Measurements from ENCODE around the gene ZDHHC14. TPM values are rescaled to one million over a fixed set of nuclear protein-coding genes. Genes with fewer than 3 reads are reported as not detected.

ZDHHC14 gene
- total RNA-seq, 6 experiments from 2014 or later, result 5.2 to 6.7 (median 6.0) TPM

DNA sequence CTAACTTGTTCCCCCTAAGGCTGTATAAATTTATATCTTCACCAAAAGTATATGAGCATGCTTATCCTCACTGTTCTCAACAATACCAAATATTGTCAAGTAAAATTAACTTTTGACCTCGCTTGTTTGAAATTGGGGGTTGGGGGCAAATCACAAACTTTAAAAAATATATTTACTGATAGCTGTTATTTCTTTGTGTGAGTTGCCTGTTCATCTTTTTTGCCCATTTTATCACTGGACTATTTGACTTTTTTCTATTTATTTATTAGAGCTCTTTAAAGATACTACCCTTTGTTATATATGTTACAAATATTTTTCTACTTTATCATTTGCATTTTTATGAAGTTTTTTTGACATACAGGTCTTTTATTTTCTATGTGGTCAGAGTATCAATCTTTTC, 187.7 kb downstream of the ZDHHC14 start:
- H3K4me1 Mint-ChIP-seq (ENCODE audit: low read depth), result no peaks in the 10 kb centered on the region
- no peak for DNase-seq
- no peaks in the 10 kb centered on the region for H3K9me3 Mint-ChIP-seq
- H3K36me3 Mint-ChIP-seq (ENCODE audit: low read depth), result no peaks in the 10 kb centered on the region
- no peaks in the 10 kb centered on the region; the same call in 1 of the 2 replicates for H3K27me3 Mint-ChIP-seq (ENCODE audit: insufficient read depth)
- no peak overlapping the region for H3K27ac Mint-ChIP-seq
- TF ChIP-seq, protein P1, sequence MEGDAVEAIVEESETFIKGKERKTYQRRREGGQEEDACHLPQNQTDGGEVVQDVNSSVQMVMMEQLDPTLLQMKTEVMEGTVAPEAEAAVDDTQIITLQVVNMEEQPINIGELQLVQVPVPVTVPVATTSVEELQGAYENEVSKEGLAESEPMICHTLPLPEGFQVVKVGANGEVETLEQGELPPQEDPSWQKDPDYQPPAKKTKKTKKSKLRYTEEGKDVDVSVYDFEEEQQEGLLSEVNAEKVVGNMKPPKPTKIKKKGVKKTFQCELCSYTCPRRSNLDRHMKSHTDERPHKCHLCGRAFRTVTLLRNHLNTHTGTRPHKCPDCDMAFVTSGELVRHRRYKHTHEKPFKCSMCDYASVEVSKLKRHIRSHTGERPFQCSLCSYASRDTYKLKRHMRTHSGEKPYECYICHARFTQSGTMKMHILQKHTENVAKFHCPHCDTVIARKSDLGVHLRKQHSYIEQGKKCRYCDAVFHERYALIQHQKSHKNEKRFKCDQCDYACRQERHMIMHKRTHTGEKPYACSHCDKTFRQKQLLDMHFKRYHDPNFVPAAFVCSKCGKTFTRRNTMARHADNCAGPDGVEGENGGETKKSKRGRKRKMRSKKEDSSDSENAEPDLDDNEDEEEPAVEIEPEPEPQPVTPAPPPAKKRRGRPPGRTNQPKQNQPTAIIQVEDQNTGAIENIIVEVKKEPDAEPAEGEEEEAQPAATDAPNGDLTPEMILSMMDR (IDR thresholded peaks at IDR 0.05), result no peak
- no peak overlapping the region for H3K4me3 Mint-ChIP-seq

DNA sequence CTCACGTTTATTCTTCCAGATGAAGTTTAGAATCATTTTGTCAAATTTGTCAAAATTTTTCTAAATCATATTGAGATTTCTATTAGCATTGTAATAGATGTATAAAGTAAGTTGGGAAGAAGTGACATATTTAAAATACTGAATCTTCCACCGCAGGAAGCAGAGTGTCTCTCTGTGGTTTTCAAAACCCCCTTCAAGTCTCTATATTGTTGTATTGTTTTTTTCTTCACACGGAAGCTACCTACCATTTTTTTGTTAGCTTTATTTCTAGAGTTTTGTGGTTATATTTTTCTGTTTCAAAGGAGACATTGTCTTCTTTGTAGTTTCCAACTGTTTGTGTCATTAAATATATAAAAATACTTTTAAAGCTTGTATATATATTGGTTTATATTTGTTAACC, 188.6 kb downstream of the ZDHHC14 start:
- Mint-ChIP-seq H3K9me3 (no peaks in the 10 kb centered on the region), H3K36me3 (ENCODE audit: low read depth) (no peaks in the 10 kb centered on the region), H3K27me3 (ENCODE audit: insufficient read depth) (no peaks in the 10 kb centered on the region; the same call in 1 of the 2 replicates), H3K27ac (no peak overlapping the region), H3K4me3 (no peak overlapping the region), H3K4me1 (ENCODE audit: low read depth) (no peaks in the 10 kb centered on the region)
- DNase-seq, result no peak
- TF ChIP-seq, protein P1 (IDR thresholded peaks at IDR 0.05), result no peak

DNA sequence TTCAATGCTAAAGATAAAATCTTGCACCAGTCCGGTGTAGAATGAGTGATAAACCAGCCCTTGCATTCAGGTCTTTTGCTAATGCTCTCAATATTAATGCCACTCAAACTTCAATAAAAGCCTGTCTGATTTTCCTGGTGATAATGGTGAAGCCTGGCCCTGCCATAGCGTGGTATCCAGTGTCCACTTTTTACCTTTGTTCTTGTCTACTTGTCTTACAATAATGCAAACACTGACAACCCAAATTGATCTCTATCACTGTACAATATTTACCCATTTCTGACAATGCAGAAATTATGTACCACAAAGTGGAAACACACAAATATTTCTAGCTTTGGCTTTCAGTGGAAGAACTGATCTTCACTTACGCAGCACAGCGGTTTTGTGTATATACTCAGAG, 189.1 kb downstream of the ZDHHC14 start:
- TF ChIP-seq, protein P1 (IDR thresholded peaks at IDR 0.05), result no peak
- Mint-ChIP-seq H3K4me3 (no peak overlapping the region), H3K4me1 (ENCODE audit: low read depth) (no peaks in the 10 kb centered on the region), H3K9me3 (no peaks in the 10 kb centered on the region), H3K36me3 (ENCODE audit: low read depth) (no peaks in the 10 kb centered on the region), H3K27ac (no peak overlapping the region), H3K27me3 (ENCODE audit: insufficient read depth) (no peaks in the 10 kb centered on the region; the same call in 1 of the 2 replicates)
- DNase-seq, result no peak

DNA sequence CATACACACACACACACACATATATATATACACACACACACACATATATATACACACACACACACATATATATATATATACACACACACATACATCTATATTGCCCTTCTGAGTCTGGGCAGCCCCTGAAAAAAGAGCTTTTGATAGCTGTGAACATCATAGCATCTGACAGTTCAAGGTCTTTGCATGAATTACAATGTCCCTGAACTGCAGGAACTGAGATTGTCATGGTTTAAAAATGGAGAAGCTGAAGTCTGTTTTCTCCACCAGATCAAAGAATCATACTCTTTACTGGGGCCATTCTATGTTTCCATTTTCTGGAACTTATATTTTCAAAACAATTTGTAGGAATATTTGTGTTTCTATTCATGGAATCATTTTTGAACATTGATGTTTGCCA, 189.8 kb downstream of the ZDHHC14 start:
- no peak overlapping the region for H3K4me3 Mint-ChIP-seq
- TF ChIP-seq, protein P1 (IDR thresholded peaks at IDR 0.05), result no peak
- no peak overlapping the region for H3K27ac Mint-ChIP-seq

DNA sequence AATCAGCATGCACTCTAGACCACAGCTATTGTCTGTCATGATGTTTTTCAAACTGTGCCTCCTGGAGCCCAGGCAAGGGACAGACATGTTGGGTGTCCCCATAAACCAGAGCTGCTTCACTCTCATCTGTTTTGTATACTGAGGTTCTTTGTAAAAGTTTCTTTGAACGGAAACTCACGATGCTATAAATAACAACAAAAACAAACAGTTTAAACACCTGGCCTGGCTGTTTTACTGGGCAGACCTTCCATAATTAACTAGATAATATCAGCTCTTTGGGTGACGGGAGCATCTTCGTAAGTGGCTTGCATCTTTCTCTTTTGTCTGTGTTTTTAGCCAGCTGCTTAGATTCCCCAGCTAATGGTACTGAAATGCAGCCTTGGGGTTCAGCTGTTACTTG, 190.3 kb downstream of the ZDHHC14 start:
- Mint-ChIP-seq H3K4me1 (ENCODE audit: low read depth) (no peaks in the 10 kb centered on the region), H3K27me3 (ENCODE audit: insufficient read depth) (no peaks in the 10 kb centered on the region; the same call in 1 of the 2 replicates), H3K9me3 (no peaks in the 10 kb centered on the region), H3K27ac (no peak overlapping the region), H3K36me3 (ENCODE audit: low read depth) (no peaks in the 10 kb centered on the region), H3K4me3 (no peak overlapping the region)
- TF ChIP-seq, protein P1 (IDR thresholded peaks at IDR 0.05), result no peak
- no peak for DNase-seq

More for the DNA sequence above, 189.8 kb downstream of the ZDHHC14 start:
- Mint-ChIP-seq H3K9me3 (no peaks in the 10 kb centered on the region), H3K36me3 (ENCODE audit: low read depth) (no peaks in the 10 kb centered on the region), H3K4me1 (ENCODE audit: low read depth) (no peaks in the 10 kb centered on the region), H3K27me3 (ENCODE audit: insufficient read depth) (no peaks in the 10 kb centered on the region; the same call in 1 of the 2 replicates)
- DNase-seq, result no peak

DNA sequence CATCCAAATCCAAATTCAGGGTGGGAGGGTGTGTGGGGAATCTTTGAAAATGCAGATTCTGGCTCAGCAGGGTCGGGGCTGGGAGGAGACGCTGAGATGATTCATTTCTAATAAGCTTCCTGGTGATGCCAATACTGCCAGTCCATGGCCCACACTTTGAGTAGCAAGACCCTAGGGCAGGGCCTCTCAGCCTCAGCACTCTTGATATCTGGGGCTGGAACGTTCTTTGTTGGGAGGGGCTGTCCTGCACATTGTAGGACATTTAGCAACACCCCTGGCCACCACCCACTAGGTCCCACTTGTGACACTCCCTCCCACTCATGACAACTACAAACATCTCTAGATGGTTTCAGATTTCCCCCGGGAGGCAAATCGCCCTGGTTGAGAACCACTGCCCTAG, 191.0 kb downstream of the ZDHHC14 start:
- H3K4me1 Mint-ChIP-seq (ENCODE audit: low read depth), result no peaks in the 10 kb centered on the region
- H3K4me3 Mint-ChIP-seq, result no peak overlapping the region
- no peaks in the 10 kb centered on the region; the same call in 1 of the 2 replicates for H3K27me3 Mint-ChIP-seq (ENCODE audit: insufficient read depth)
- no peak overlapping the region for H3K27ac Mint-ChIP-seq
- no peaks in the 10 kb centered on the region for H3K36me3 Mint-ChIP-seq (ENCODE audit: low read depth)
- no peaks in the 10 kb centered on the region for H3K9me3 Mint-ChIP-seq
- TF ChIP-seq, protein P1 (IDR thresholded peaks at IDR 0.05), result no peak
- no peak for DNase-seq

Measured in HFFc6 (cell line).